ENCODE data around the gene TBC1D30.

TBC1D30 gene

GRCh38 chr12:64922853-64923252 is 98.4 kb downstream of the TBC1D30 start:
- no peak for DNase-seq (ENCODE audit: extremely low read depth, low read depth)
- no peak for TF ChIP-seq CTCF (IDR thresholded peaks at IDR 0.05; ENCODE audit: low read depth, low read length)

- TF ChIP-seq CTCF (IDR thresholded peaks at IDR 0.05; ENCODE audit: low read depth, low read length) = no peak
- no peak for DNase-seq (ENCODE audit: extremely low read depth, low read depth)
These were observed 99.1 kb downstream of the TBC1D30 start for GRCh38 chr12:64923536-64923935.
